Parathyroid adenoma (tissue), 2 donors: ENCODE results near the gene PGAM5.

ENCODE experiments used
- H2AFZ ChIP-seq: fragments of 300-600 bp; sonication (generic); one replicate; pipeline ENCODE4 v1.7.0; 2017; ENCODE audit warnings: antibody characterized with exemption, mild to moderate bottlenecking
- H3K27ac ChIP-seq: fragments of 300-600 bp; sonication (generic); one replicate; pipeline ENCODE4 v1.7.0; 2017
- H3K27me3 ChIP-seq: fragments of 300-600 bp; sonication (generic); one replicate; pipeline ENCODE4 v1.7.0; 2017; ENCODE audit warnings: low read length; ENCODE audit not compliant: control insufficient read depth, insufficient read depth
- H3K36me3 ChIP-seq: fragments of 300-600 bp; sonication (generic); one replicate; pipeline ENCODE4 v1.7.0; 2017; ENCODE audit warnings: low read length; ENCODE audit not compliant: control insufficient read depth, insufficient read depth
- H3K4me1 ChIP-seq: fragments of 300-600 bp; sonication (generic); one replicate; pipeline ENCODE4 v1.7.0; 2017; ENCODE audit warnings: control low read depth
- H3K4me2 ChIP-seq: fragments of 300-600 bp; sonication (generic); one replicate; pipeline ENCODE4 v1.7.0; 2017; ENCODE audit warnings: low read length
- H3K4me3 ChIP-seq: fragments of 300-600 bp; sonication (generic); one replicate; pipeline ENCODE4 v1.7.0; 2017; ENCODE audit warnings: low read depth, low read length
- H3K79me2 ChIP-seq: fragments of 300-600 bp; sonication (generic); one replicate; pipeline ENCODE4 v1.7.0; 2017; ENCODE audit warnings: control low read depth
- H3K9ac ChIP-seq: fragments of 300-600 bp; sonication (generic); one replicate; pipeline ENCODE4 v1.7.0; 2017; ENCODE audit warnings: mild to moderate bottlenecking
- H3K9me3 ChIP-seq: fragments of 300-600 bp; sonication (generic); one replicate; pipeline ENCODE4 v1.7.0; 2017; ENCODE audit warnings: low read length; ENCODE audit not compliant: control insufficient read depth
- CTCF ChIP-seq: fragments of 300-600 bp; sonication (generic); IDR thresholded peaks from one replicate; pipeline ENCODE4 v1.7.0; 2017; ENCODE audit warnings: antibody characterized with exemption, mild to moderate bottlenecking
- donor health status: primary hyperparathyroidism.

PGAM5 gene

GRCh38 chr12:132710405-132711079, at the start of gene PGAM5:
Gene PGAM5, plus strand, starts transcription at chr12:132710842. Its CDS starts 35 bp downstream, at chr12:132710877.
- Histone ChIP-seq H3K4me3 (peak within 1 kb of the TSS; percentile 61), H3K9me3 (no peaks in the 10 kb centered on the region), H3K4me1 (no peaks in the 10 kb centered on the region), H3K4me2 (peak within 1 kb of the TSS; percentile 82), H2AFZ (peak within 1 kb of the TSS; percentile 95), H3K36me3 (no peaks in the 10 kb centered on the region), H3K79me2 (peaks cover 4% of the 10 kb centered on the region), H3K27me3 (no peaks in the 10 kb centered on the region), H3K27ac (peak within 1 kb of the TSS; percentile 70), H3K9ac (peak within 1 kb of the TSS; percentile 33)
- no peak for TF ChIP-seq CTCF

GRCh38 chr12:132660996-132661395, 49.6 kb upstream of the PGAM5 start:
- Histone ChIP-seq H2AFZ (peak overlapping the region; percentile 60), H3K4me3 (no peak overlapping the region), H3K27me3 (no peaks in the 10 kb centered on the region), H3K27ac (peak overlapping the region; percentile 50), H3K36me3 (no peaks in the 10 kb centered on the region), H3K79me2 (no peaks in the 10 kb centered on the region), H3K9ac (no peak overlapping the region), H3K4me1 (peaks cover 5% of the 10 kb centered on the region), H3K4me2 (peak overlapping the region; percentile 28), H3K9me3 (no peaks in the 10 kb centered on the region)
- no peak for TF ChIP-seq CTCF

GRCh38 chr12:132661972-132662371, 48.7 kb upstream of the PGAM5 start:
- no peak overlapping the region for H3K4me3 ChIP-seq

GRCh38 chr12:132662901-132663755, 47.5 kb upstream of the PGAM5 start:
- H3K4me3 ChIP-seq: no peak overlapping the region
- H3K36me3 ChIP-seq: no peaks in the 10 kb centered on the region
- H3K9ac ChIP-seq: no peak overlapping the region
- no peaks in the 10 kb centered on the region for H3K27me3 ChIP-seq
- peaks cover 5% of the 10 kb centered on the region for H3K4me1 ChIP-seq
- no peaks in the 10 kb centered on the region for H3K9me3 ChIP-seq
- H2AFZ ChIP-seq: no peak overlapping the region
- no peak for TF ChIP-seq CTCF
- H3K79me2 ChIP-seq: no peaks in the 10 kb centered on the region
- H3K4me2 ChIP-seq: no peak overlapping the region
- no peak overlapping the region for H3K27ac ChIP-seq

More at GRCh38 chr12:132661972-132662371, 48.7 kb upstream of the PGAM5 start:
- Histone ChIP-seq H3K27me3 (no peaks in the 10 kb centered on the region), H2AFZ (no peak overlapping the region), H3K27ac (no peak overlapping the region), H3K4me2 (no peak overlapping the region), H3K9ac (no peak overlapping the region), H3K36me3 (no peaks in the 10 kb centered on the region), H3K79me2 (no peaks in the 10 kb centered on the region), H3K4me1 (peaks cover 5% of the 10 kb centered on the region), H3K9me3 (no peaks in the 10 kb centered on the region)
- TF ChIP-seq CTCF: no peak
